Cardiac muscle cell (in vitro differentiated cells and primary cell): ENCODE data around the gene KNL1. TPM values are rescaled to one million over a fixed set of nuclear protein-coding genes. Genes with fewer than 3 reads are reported as not detected.

Experiments used
- DNase-seq, 2 donors: peaks; one replicate each; pipeline versions ENCODE4 v3.0.0 to v3.0.0-alpha.2; 2010 to 2017; ENCODE audit warnings: low read depth in 1 of 2, low spot score in 1 of 2
- H3K27ac ChIP-seq: fragments of 200-600 bp; sonication (generic); 2 replicates; pipeline ENCODE4 v1.5.1; 2016
- H3K27me3 ChIP-seq: fragments of 200-600 bp; sonication (generic); 2 replicates; pipeline ENCODE4 v1.6.0; 2016; ENCODE audit warnings: control low read depth
- H3K36me3 ChIP-seq: fragments of 200-600 bp; sonication (generic); 2 replicates; pipeline ENCODE4 v1.5.1; 2016; ENCODE audit warnings: control low read depth
- H3K4me1 ChIP-seq: fragments of 200-600 bp; sonication (generic); 2 replicates; pipeline ENCODE4 v1.8.1; 2017; ENCODE audit warnings: low read depth, mild to moderate bottlenecking, mixed run types
- H3K4me3 ChIP-seq: fragments of 200-600 bp; sonication (generic); 2 replicates; pipeline ENCODE4 v1.5.1; 2016; ENCODE audit warnings: mild to moderate bottlenecking
- H3K9me3 ChIP-seq: fragments of 200-600 bp; sonication (generic); 2 replicates; pipeline ENCODE4 v1.5.1; 2017; ENCODE audit warnings: low read depth, mild to moderate bottlenecking, control low read depth
- CTCF ChIP-seq: IDR thresholded peaks from 2 replicates; pipeline ENCODE4 v1.5.1; 2012; ENCODE audit warnings: low read depth, mild to moderate bottlenecking, low read length
- polyA plus RNA-seq: library from polyadenylated mRNA; unstranded; fragments of >200 nt; fragmentation: Nextera tagmentation; extraction: Ambion mirVana; gene quantifications from 2 replicates; pipeline ENCODE4 v1.2.1, GENCODE V29; 2016
- total RNA-seq: library from RNA; depleted of rRNA; stranded (reverse); fragments of >200 nt; gene quantifications from 2 replicates; pipeline ENCODE4 v1.2.3, GENCODE V29; 2016

Gene KNL1
- total and polyA plus RNA-seq, 2 experiments from 2014 or later, result 1.4 to 15.2 TPM

DNA sequence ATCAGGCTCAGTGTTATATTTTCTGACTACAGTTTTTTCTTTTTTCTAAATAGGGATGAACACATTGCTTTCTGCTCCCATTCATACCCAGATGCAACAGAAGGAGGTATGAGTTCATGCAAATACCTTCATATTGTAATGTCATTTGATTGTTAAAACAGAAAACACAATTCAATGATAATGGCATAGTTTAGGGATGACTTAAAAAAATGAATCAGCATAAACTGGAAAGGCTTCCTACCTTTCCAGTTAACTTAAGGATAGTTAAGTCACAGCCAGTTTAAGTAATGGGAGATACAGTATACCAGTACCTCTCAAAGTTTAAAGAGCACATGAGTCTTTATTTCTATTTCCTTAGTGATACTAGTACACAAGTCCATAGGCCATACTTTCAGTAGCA, 24.9 kb downstream of the KNL1 start:
- Histone ChIP-seq H3K9me3 (no peaks in the 10 kb centered on the region), H3K36me3 (peaks cover 6% of the 10 kb centered on the region), H3K4me1 (no peaks in the 10 kb centered on the region), H3K27me3 (no peaks in the 10 kb centered on the region), H3K4me3 (no peak overlapping the region), H3K27ac (no peak overlapping the region)
- no peak for TF ChIP-seq CTCF
- DNase-seq, result no peak

- Histone ChIP-seq H3K36me3 (peaks cover 6% of the 10 kb centered on the region), H3K27me3 (no peaks in the 10 kb centered on the region), H3K9me3 (no peaks in the 10 kb centered on the region), H3K4me3 (no peak overlapping the region), H3K4me1 (no peaks in the 10 kb centered on the region), H3K27ac (no peak overlapping the region)
- no peak for DNase-seq
- no peak for TF ChIP-seq CTCF
These were observed 29.3 kb downstream of the KNL1 start for GRCh38 chr15:40623361-40623760.

- no peaks in the 10 kb centered on the region for H3K4me1 ChIP-seq
- no peak for TF ChIP-seq CTCF
- no peak for DNase-seq
- no peaks in the 10 kb centered on the region for H3K36me3 ChIP-seq
- no peaks in the 10 kb centered on the region for H3K9me3 ChIP-seq
- H3K27ac ChIP-seq, result no peak overlapping the region
- no peak overlapping the region for H3K4me3 ChIP-seq
- H3K27me3 ChIP-seq, result no peaks in the 10 kb centered on the region
These were observed 36.3 kb downstream of the KNL1 start for GRCh38 chr15:40630313-40630712.

DNA sequence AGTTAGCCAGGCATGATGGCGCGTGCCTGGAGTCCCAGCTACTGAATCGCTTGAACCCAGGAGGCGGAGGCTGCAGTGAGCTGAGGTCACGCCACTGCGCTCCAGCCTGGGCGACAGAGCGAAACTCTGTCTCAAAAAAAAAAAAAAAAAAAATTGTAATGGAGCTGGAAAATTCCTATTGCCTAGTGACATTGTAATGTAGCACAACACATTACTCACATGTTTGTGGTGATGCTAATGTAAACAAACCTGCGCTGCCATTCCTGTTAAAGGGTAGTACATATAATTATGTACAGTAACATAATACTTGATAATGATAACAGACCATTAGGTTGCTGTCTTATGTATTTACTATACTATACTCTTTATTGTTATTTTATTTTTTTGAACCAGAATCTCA, 39.1 kb downstream of the KNL1 start:
- Histone ChIP-seq H3K9me3 (no peaks in the 10 kb centered on the region), H3K4me3 (no peak overlapping the region), H3K36me3 (no peaks in the 10 kb centered on the region), H3K27ac (no peak overlapping the region), H3K4me1 (no peaks in the 10 kb centered on the region), H3K27me3 (no peaks in the 10 kb centered on the region)
- no peak for TF ChIP-seq CTCF
- peak in 1 of 2 donors; percentile 3 for DNase-seq

DNA sequence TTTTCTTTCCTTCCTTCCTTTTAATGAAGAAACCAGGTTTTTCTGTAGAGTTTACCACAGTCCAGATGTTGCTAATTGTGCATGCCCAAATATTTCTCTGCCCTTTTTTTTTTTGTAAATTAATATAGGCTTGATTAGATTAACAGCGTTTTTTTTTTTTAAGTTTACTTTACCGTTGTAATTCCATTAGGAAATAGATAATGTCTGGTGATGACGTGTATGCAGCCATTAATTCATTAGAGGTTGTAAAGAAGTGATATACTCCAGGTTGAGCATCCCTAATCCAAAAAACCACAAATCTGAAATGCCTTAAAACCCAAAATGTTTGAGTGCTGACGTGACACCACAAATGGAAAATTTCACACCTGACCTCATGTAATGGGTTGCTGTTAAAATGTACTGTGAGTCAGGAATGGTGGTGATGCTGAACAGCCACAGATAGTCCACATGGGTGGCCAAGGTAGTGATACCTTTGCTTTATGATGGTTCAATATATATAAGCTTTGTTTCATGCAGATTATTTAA, 43.2 kb downstream of the KNL1 start:
- Histone ChIP-seq H3K4me1 (no peaks in the 10 kb centered on the region), H3K36me3 (no peaks in the 10 kb centered on the region), H3K9me3 (no peaks in the 10 kb centered on the region), H3K27ac (no peak overlapping the region), H3K4me3 (no peak overlapping the region), H3K27me3 (no peaks in the 10 kb centered on the region)
- no peak for DNase-seq
- no peak for TF ChIP-seq CTCF

DNA sequence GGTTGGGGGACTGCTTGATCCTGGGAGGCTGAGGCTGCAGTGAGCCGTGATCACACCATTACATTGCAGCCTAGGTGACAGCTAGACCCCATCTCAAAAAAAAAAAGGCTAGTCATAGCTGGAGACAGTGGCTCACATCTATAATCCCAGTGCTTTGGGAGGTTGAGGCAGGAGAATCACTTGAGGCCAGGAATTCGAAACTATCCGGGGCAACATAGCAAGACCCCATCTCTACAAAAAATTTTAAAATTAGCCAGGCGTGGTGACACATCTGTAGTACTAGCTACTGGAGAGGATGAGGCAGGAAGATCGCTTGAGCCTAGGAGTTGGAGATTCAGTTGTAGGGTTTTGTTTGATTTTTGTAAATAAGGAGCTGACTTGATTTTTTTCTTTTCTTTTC, 45.6 kb downstream of the KNL1 start:
- no peak for TF ChIP-seq CTCF
- H3K9me3 ChIP-seq, result no peaks in the 10 kb centered on the region
- no peak for DNase-seq
- no peaks in the 10 kb centered on the region for H3K4me1 ChIP-seq
- H3K27me3 ChIP-seq, result no peaks in the 10 kb centered on the region
- H3K4me3 ChIP-seq, result no peak overlapping the region
- H3K36me3 ChIP-seq, result no peaks in the 10 kb centered on the region
- no peak overlapping the region for H3K27ac ChIP-seq
